BE2C (cell line): ENCODE measurements around the gene ARL6.

ENCODE experiments used
- DNase-seq: peaks from one replicate; pipeline ENCODE4 v3.0.0-alpha.2; 2020
- H3K27me3 ChIP-seq: fragments of 250-450 bp; sonication (Bioruptor Pico); 2 replicates; pipeline ENCODE4 v1.5.1; 2020; ENCODE audit warnings: mild to moderate bottlenecking
- H3K36me3 ChIP-seq: fragments of 250-450 bp; sonication (Bioruptor Pico); 2 replicates; pipeline ENCODE4 v1.5.1; 2020; ENCODE audit warnings: mild to moderate bottlenecking
- H3K4me1 ChIP-seq: fragments of 250-450 bp; sonication (Bioruptor Pico); 2 replicates; pipeline ENCODE4 v1.5.1; 2020
- H3K4me3 ChIP-seq: 2 replicates; pipeline ENCODE4 v1.5.1; 2011; ENCODE audit warnings: low read depth, low read length
- H3K9me3 ChIP-seq: fragments of 250-450 bp; sonication (Bioruptor Pico); 2 replicates; pipeline ENCODE4 v1.5.1; 2020
- TF ChIP-seq, protein P1 (sequence below): IDR thresholded peaks from 2 replicates; pipeline ENCODE4 v1.5.1; 2012; ENCODE audit warnings: mild to moderate bottlenecking, low read depth, low read length

ARL6 gene

DNA sequence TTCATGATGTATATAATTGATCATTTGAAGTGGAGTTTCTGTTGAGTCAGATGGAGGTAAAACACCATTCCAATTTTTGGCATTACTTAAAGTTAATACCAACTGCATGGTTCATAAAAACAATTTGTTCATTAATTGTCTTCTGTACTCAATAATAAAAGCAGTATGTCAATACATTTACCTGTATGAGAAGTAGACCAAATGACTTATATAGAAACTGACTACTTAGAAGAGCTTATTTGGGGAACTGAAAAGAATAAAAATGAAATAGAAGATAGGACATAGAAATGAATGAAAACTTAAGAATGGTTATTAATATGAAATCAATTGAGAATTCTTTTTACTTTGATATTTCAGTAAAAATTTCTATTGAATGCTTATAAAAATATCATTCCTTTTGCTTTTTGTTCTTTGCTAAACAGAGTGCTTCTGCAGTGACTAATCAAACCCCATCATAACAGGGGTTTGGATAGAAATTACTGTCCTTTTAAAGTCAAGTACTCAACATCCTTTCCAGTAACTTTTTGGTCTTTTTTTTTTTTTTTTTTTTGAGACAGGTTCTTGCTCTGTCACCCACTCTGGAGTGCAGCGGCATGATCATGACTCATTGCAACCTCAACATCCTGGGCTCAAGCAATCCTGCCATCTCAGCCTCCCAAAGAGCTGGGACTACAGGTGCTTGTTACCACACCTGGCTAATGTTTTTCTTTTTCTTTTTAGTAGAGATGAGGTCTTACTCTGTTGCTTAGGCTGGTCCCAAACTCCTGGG lies 50.8 kb downstream of the ARL6 start:
- H3K27me3 ChIP-seq, result no peaks in the 10 kb centered on the region
- no peak for DNase-seq
- H3K9me3 ChIP-seq, result no peaks in the 10 kb centered on the region
- no peak overlapping the region for H3K4me3 ChIP-seq
- H3K36me3 ChIP-seq, result no peaks in the 10 kb centered on the region
- TF ChIP-seq, protein P1, sequence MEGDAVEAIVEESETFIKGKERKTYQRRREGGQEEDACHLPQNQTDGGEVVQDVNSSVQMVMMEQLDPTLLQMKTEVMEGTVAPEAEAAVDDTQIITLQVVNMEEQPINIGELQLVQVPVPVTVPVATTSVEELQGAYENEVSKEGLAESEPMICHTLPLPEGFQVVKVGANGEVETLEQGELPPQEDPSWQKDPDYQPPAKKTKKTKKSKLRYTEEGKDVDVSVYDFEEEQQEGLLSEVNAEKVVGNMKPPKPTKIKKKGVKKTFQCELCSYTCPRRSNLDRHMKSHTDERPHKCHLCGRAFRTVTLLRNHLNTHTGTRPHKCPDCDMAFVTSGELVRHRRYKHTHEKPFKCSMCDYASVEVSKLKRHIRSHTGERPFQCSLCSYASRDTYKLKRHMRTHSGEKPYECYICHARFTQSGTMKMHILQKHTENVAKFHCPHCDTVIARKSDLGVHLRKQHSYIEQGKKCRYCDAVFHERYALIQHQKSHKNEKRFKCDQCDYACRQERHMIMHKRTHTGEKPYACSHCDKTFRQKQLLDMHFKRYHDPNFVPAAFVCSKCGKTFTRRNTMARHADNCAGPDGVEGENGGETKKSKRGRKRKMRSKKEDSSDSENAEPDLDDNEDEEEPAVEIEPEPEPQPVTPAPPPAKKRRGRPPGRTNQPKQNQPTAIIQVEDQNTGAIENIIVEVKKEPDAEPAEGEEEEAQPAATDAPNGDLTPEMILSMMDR, result no peak
- H3K4me1 ChIP-seq, result peaks cover 9% of the 10 kb centered on the region; the same call in 1 of the 2 replicates

DNA sequence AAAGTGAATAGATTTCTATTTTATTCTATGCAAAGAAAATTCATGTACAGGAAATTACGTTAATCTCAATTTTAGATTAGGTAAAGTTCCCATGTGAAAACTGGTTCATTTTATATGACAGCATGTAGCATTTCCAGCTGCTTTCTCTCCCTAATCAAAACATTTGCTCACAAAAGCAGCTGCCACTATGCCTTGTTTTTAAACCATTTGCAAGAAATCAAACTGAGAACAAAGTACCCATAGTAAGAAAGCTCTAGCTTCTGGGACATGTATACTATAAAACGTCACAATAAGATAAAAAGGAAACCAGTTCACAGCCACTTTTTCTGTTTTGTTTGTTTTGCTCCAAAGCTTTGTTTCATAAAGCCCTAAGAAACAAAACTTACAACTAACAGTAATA lies 52.3 kb downstream of the ARL6 start:
- no peak for DNase-seq
- Histone ChIP-seq H3K36me3 (no peaks in the 10 kb centered on the region), H3K9me3 (no peaks in the 10 kb centered on the region), H3K4me1 (peaks cover 9% of the 10 kb centered on the region; the same call in 1 of the 2 replicates), H3K27me3 (no peaks in the 10 kb centered on the region), H3K4me3 (no peak overlapping the region)
- TF ChIP-seq, protein P1, result no peak

DNA sequence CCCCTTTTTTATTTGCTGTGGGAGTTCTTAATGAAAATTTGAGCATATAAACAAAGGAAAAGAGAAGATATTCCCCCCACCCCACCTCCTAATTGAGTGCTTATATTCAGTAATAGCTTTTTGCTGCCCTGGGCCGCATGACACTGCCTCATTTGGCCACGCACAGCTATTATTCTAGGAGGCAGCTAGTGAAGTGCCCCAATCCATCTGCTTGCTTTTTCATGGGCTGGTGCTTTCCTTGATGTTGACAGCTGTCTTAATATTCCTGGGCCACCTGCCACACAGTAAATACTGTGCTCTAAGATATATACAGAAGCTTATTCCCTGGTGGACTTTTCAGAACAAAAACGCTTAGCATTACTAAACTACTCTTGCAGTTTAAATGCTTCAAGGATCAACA lies 53.4 kb downstream of the ARL6 start:
- Histone ChIP-seq H3K9me3 (no peaks in the 10 kb centered on the region), H3K4me3 (no peak overlapping the region), H3K4me1 (peaks cover 9% of the 10 kb centered on the region; the same call in 1 of the 2 replicates), H3K36me3 (peaks cover 3% of the 10 kb centered on the region; the same call in 1 of the 2 replicates), H3K27me3 (no peaks in the 10 kb centered on the region)
- DNase-seq, result peak; percentile 50
- TF ChIP-seq, protein P1, result no peak

DNA sequence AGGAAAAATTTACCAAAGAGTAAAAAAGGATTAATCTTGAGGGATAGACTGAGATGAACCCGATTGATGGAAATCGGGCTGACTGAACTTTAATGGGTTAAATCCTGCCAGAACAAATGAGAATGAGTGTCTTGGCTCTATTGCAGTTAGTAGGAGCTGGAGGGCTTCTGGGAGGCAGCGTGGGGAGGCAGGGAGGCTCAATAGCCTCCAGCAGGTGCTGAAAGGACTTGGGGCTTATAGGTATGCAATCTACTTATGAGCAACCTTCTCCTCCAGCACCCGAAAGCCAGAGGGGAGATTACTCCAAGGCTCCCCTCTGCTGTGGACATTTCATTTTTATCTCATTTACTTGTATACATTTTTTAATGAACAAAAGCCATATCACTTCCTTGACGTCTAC lies 56.2 kb downstream of the ARL6 start:
- DNase-seq, result no peak
- no peaks in the 10 kb centered on the region for H3K27me3 ChIP-seq
- no peaks in the 10 kb centered on the region for H3K9me3 ChIP-seq
- TF ChIP-seq, protein P1, result no peak
- peaks cover 9% of the 10 kb centered on the region; the same call in 1 of the 2 replicates for H3K4me1 ChIP-seq
- peaks cover 3% of the 10 kb centered on the region; the same call in 1 of the 2 replicates for H3K36me3 ChIP-seq
- peak overlapping the region; percentile 75; the same call in 1 of the 2 replicates for H3K4me3 ChIP-seq

DNA sequence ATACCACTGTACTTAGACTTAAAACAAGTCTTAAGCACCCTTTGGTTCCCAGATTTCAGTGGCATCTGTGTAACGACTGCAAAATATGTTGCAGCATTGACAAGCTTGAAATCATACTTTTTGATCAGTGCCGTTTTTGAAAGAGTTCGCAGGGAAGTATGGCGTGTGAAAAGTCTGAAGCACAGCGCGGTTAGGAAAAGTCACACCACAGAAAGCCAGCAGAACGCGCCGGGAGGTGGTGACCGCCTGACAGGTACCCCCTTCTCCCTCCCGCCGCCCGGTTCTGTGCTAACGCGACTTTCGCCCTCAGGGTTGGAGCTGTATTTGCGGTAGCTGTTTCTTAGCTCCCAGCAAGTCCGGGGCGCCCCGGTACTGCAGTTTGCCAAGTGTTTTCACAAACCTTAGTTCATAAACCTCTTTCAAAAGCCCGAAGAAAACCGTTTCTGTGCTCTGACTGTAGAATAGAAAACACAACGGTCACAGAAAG lies 56.8 kb downstream of the ARL6 start:
- TF ChIP-seq, protein P1, result no peak
- peak; percentile 55 for DNase-seq
- Histone ChIP-seq H3K4me3 (peak overlapping the region; percentile 75), H3K36me3 (peaks cover 3% of the 10 kb centered on the region; the same call in 1 of the 2 replicates), H3K9me3 (no peaks in the 10 kb centered on the region), H3K27me3 (no peaks in the 10 kb centered on the region), H3K4me1 (peaks cover 9% of the 10 kb centered on the region; the same call in 1 of the 2 replicates)
